Peyer's patch (tissue), 4 donors: ENCODE results near the gene EYA3. TPM values are rescaled to one million over a fixed set of nuclear protein-coding genes. Genes with fewer than 3 reads are reported as not detected.

Source experiments
- DNase-seq, 3 donors: peaks; one replicate each; pipeline ENCODE4 v3.0.0-alpha.2; 2017 to 2019
- H3K27ac ChIP-seq, 4 donors: fragments of 200-600 bp; sonication (generic); one replicate each; pipeline ENCODE4 v1.5.1; 2016 to 2019
- H3K27me3 ChIP-seq, 2 donors: fragments of 200-600 bp; sonication (generic); one replicate each; pipeline ENCODE4 v1.5.1; 2019
- H3K36me3 ChIP-seq, 3 donors: fragments of 200-600 bp; sonication (generic); one replicate each; pipeline ENCODE4 v1.5.1; 2016 to 2019
- H3K4me1 ChIP-seq, 4 donors: fragments of 200-600 bp; sonication (generic); one replicate each; pipeline ENCODE4 v1.5.1; 2016 to 2019
- H3K4me3 ChIP-seq, 4 donors: fragments of 200-600 bp; sonication (generic); 1 replicate in 3 of 4; 2 replicates in 1 of 4; pipeline ENCODE4 v1.5.1; 2016 to 2019; ENCODE audit warnings: mild to moderate bottlenecking in 1 of 4
- H3K9me3 ChIP-seq, 4 donors: fragments of 200-600 bp; sonication (generic); one replicate each; pipeline ENCODE4 v1.5.1; 2016 to 2019; ENCODE audit warnings: mild to moderate bottlenecking in 1 of 4
- POLR2A ChIP-seq, 2 donors: fragments of 450-650 bp; IDR thresholded peaks; one replicate each; pipeline ENCODE4 v1.5.1; 2017; ENCODE audit warnings: antibody characterized with exemption in 2 of 2, mild to moderate bottlenecking in 2 of 2, moderate library complexity in 2 of 2
- total RNA-seq, 4 donors: library from RNA; depleted of rRNA; stranded (reverse); fragments of >200 nt; gene quantifications; one replicate each; pipeline ENCODE4 v1.1.0, GENCODE V29; 2016
- TF ChIP-seq, protein P1 (sequence below), 6 experiments: fragments of 450-650 bp in 4 of 6; fragments of 200-600 bp in 2 of 6; sonication (generic) in 1 of 6; IDR thresholded peaks; one replicate each; pipeline ENCODE4 v1.5.1; 2017 to 2019; ENCODE audit warnings: antibody characterized with exemption in 6 of 6, mild to moderate bottlenecking in 3 of 6, moderate library complexity in 1 of 6

EYA3 gene
- total RNA-seq, 4 donors from 2014 or later: 17.1 to 32.2 (median 23.4) TPM

GRCh38 chr1:28056129-28056925 is 32.1 kb downstream of the EYA3 start:
- no peaks in the 10 kb centered on the region for H3K36me3 ChIP-seq
- H3K4me1 ChIP-seq: no peaks in the 10 kb centered on the region
- no peak overlapping the region for H3K4me3 ChIP-seq
- H3K9me3 ChIP-seq: no peaks in the 10 kb centered on the region
- DNase-seq: peak in 2 of 3 donors; percentile 37 to 60
- TF ChIP-seq, protein P1, sequence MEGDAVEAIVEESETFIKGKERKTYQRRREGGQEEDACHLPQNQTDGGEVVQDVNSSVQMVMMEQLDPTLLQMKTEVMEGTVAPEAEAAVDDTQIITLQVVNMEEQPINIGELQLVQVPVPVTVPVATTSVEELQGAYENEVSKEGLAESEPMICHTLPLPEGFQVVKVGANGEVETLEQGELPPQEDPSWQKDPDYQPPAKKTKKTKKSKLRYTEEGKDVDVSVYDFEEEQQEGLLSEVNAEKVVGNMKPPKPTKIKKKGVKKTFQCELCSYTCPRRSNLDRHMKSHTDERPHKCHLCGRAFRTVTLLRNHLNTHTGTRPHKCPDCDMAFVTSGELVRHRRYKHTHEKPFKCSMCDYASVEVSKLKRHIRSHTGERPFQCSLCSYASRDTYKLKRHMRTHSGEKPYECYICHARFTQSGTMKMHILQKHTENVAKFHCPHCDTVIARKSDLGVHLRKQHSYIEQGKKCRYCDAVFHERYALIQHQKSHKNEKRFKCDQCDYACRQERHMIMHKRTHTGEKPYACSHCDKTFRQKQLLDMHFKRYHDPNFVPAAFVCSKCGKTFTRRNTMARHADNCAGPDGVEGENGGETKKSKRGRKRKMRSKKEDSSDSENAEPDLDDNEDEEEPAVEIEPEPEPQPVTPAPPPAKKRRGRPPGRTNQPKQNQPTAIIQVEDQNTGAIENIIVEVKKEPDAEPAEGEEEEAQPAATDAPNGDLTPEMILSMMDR (IDR thresholded peaks at IDR 0.05): no peak
- TF ChIP-seq POLR2A (IDR thresholded peaks at IDR 0.05): no peak
- H3K27ac ChIP-seq: peak overlapping the region in 1 of 4 donors; percentile 7
- no peaks in the 10 kb centered on the region for H3K27me3 ChIP-seq

GRCh38 chr1:28050776-28051175 is 37.6 kb downstream of the EYA3 start:
- Histone ChIP-seq H3K4me1 (no peaks in the 10 kb centered on the region), H3K4me3 (no peak overlapping the region), H3K36me3 (peaks cover 0 to 24% (median 0%) of the 10 kb centered on the region in 3 donors), H3K27me3 (no peaks in the 10 kb centered on the region), H3K27ac (no peak overlapping the region), H3K9me3 (no peaks in the 10 kb centered on the region)
- TF ChIP-seq, protein P1 (IDR thresholded peaks at IDR 0.05): no peak
- TF ChIP-seq POLR2A (IDR thresholded peaks at IDR 0.05): no peak
- DNase-seq: no peak

GRCh38 chr1:28046716-28047115 is 41.7 kb downstream of the EYA3 start:
- Histone ChIP-seq H3K27me3 (no peaks in the 10 kb centered on the region), H3K9me3 (no peaks in the 10 kb centered on the region), H3K27ac (no peak overlapping the region), H3K4me3 (no peak overlapping the region), H3K36me3 (peaks cover 0 to 35% (median 4%) of the 10 kb centered on the region in 3 donors), H3K4me1 (no peaks in the 10 kb centered on the region)
- TF ChIP-seq, protein P1 (IDR thresholded peaks at IDR 0.05): no peak
- no peak for TF ChIP-seq POLR2A (IDR thresholded peaks at IDR 0.05)
- DNase-seq: no peak

- Histone ChIP-seq H3K27ac (no peak overlapping the region), H3K36me3 (peaks cover 0 to 44% (median 4%) of the 10 kb centered on the region in 3 donors)
- TF ChIP-seq, protein P1 (IDR thresholded peaks at IDR 0.05): no peak
- no peak for TF ChIP-seq POLR2A (IDR thresholded peaks at IDR 0.05)
These were observed 42.6 kb downstream of the EYA3 start for GRCh38 chr1:28045777-28046176.

DNA sequence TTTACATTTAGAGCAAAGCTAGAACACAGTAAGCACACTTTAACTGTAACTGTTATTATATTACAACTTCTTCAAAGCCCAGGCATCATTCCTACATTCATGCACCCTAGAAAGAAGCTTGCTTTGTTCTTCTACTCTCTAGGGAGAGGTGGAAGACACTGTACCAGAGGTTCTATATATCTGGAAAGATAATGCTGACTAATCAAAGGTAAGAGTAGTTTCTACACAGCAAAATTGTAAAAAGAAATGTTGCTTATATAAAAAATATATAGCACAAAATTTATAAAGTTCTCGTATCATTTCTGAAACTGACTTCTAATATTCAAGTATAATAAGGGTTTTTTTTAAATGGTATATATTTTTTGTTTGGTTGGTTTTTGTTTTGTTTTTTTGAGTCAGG is 44.0 kb downstream of the EYA3 start:
- H3K36me3 ChIP-seq: peaks cover 0 to 54% (median 4%) of the 10 kb centered on the region in 3 donors
- no peak overlapping the region for H3K4me3 ChIP-seq
- no peak overlapping the region for H3K27ac ChIP-seq
- H3K9me3 ChIP-seq: no peaks in the 10 kb centered on the region
- TF ChIP-seq POLR2A (IDR thresholded peaks at IDR 0.05): no peak
- TF ChIP-seq, protein P1 (IDR thresholded peaks at IDR 0.05): no peak
- no peaks in the 10 kb centered on the region for H3K4me1 ChIP-seq
- DNase-seq: no peak
- no peaks in the 10 kb centered on the region for H3K27me3 ChIP-seq

More at GRCh38 chr1:28045777-28046176, 42.6 kb downstream of the EYA3 start:
- Histone ChIP-seq H3K4me1 (no peaks in the 10 kb centered on the region), H3K4me3 (no peak overlapping the region), H3K9me3 (no peaks in the 10 kb centered on the region), H3K27me3 (no peaks in the 10 kb centered on the region)
- DNase-seq: no peak
